Liver (tissue), 3 donors: ENCODE measurements around the gene CYP2J2.

Experiments used
- CTCF ChIP-seq: fragments of 150-350 bp; IDR thresholded peaks from 2 replicates; pipeline ENCODE4 v1.5.1; 2017; ENCODE audit warnings: improper control_type of control experiment, low read depth, low read length; ENCODE audit not compliant: missing input control
- GABPA ChIP-seq, 2 donors: IDR thresholded peaks in 1 of 2; conservative IDR thresholded peaks in 1 of 2; 2 replicates each; pipeline ENCODE4 v1.6.1; 2016; ENCODE audit warnings: antibody characterized with exemption in 2 of 2, mild to moderate bottlenecking in 1 of 2, moderate library complexity in 1 of 2
- JUND ChIP-seq, 2 donors: IDR thresholded peaks; 2 replicates each; pipeline ENCODE4 v1.6.1; 2016; ENCODE audit warnings: antibody characterized with exemption in 2 of 2
- TAF1 ChIP-seq: conservative IDR thresholded peaks from 2 replicates; pipeline ENCODE4 v1.6.1; 2016; ENCODE audit warnings: antibody characterized with exemption, mild to moderate bottlenecking
- donor health status: healthy.
- donor health status: healthy.

GRCh38 chr1:59879996-59880505, 46.5 kb downstream of the CYP2J2 start:
- TF ChIP-seq CTCF = no peak
- TF ChIP-seq JUND (IDR thresholded peaks at IDR 0.05) = no peak
- TF ChIP-seq GABPA (IDR thresholded peaks at IDR 0.05 in 1 of 2, conservative IDR thresholded peaks at IDR 0.05 in 1 of 2) = no peak
- TF ChIP-seq TAF1 = no peak
